Colonic mucosa (tissue), 4 donors: ENCODE measurements around the gene ARNT2. TPM values are rescaled to one million over a fixed set of nuclear protein-coding genes. Genes with fewer than 3 reads are reported as not detected.

Experiments
- DNase-seq: peaks from one replicate; pipeline ENCODE4 v3.0.0-alpha.2; 2020
- H3K27ac ChIP-seq: fragments of 200-600 bp; one replicate; pipeline ENCODE4 v1.8.0; 2021
- H3K27me3 ChIP-seq: fragments of 200-600 bp; one replicate; pipeline ENCODE4 v1.8.0; 2021
- H3K36me3 ChIP-seq: fragments of 200-600 bp; one replicate; pipeline ENCODE4 v1.8.0; 2021
- H3K4me1 ChIP-seq: fragments of 200-600 bp; one replicate; pipeline ENCODE4 v1.8.0; 2021; ENCODE audit warnings: mild to moderate bottlenecking
- H3K4me3 ChIP-seq: fragments of 200-600 bp; one replicate; pipeline ENCODE4 v1.8.0; 2021
- H3K9ac ChIP-seq, 2 donors: one replicate each; pipeline ENCODE4 v1.7.0; 2013; ENCODE audit warnings: control low read depth in 2 of 2, low read depth in 2 of 2, low read length in 2 of 2
- H3K9me3 ChIP-seq: fragments of 200-600 bp; one replicate; pipeline ENCODE4 v1.8.0; 2021
- CTCF ChIP-seq: fragments of 200-600 bp; IDR thresholded peaks from one replicate; pipeline ENCODE4 v1.8.0; 2022; ENCODE audit warnings: antibody characterized with exemption, mild to moderate bottlenecking
- intact Hi-C: fragments of 100-400 bp; cut with DNase I; formaldehyde crosslinking; loops from one replicate; pipeline ENCODE4 v1.14.1; 2022
- total RNA-seq, 2 donors: library from RNA; stranded (reverse); fragmentation: NEBNext Ultra II Directional in 1 of 2; extraction: Animal tissue kit (Norgen Biotek cat#: 25700) in 1 of 2; gene quantifications; one replicate each; pipeline ENCODE4 v1.2.1, GENCODE V29; 2021
- donor health status: healthy.
- donor health status: DM: no; HTN: no; CAD: no.
- donor health status: DM: no; HTN: no; CAD: no.

Gene ARNT2
- total RNA-seq, 2 donors from 2014 or later, result 1.6 to 2.7 TPM

- intact Hi-C loops, result no loop called here
- Histone ChIP-seq H3K27me3 (no peaks in the 10 kb centered on the region), H3K4me1 (no peaks in the 10 kb centered on the region), H3K27ac (no peak overlapping the region), H3K4me3 (no peak overlapping the region), H3K9me3 (no peaks in the 10 kb centered on the region), H3K9ac (no peak overlapping the region), H3K36me3 (no peaks in the 10 kb centered on the region)
- no peak for TF ChIP-seq CTCF
- no peak for DNase-seq
These were observed 173.5 kb downstream of the ARNT2 start for GRCh38 chr15:80577552-80578205.

DNA sequence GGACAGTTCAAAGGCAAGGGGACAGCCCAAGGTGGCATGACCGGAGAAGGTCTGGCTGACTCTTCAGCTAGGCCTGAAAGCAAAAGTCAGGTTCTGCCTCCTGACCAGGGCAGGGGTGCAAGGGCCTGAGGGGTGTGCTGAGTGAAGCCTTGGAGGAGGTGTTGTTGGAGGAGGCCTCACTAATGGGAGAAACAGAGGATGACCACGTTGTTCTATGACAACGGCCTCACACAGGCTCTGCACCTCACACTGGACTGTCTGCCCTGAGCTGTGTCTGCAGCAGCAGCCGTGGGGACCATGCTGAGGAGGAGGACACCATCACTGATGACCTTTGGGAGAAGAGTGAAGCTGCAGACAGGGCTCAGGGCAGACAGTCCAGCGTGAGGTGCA lies 174.0 kb downstream of the ARNT2 start:
- intact Hi-C loops, result no loop called here
- no peak for TF ChIP-seq CTCF

GRCh38 chr15:80578871-80579270 lies 174.7 kb downstream of the ARNT2 start:
- Histone ChIP-seq H3K9ac (no peak overlapping the region), H3K27ac (no peak overlapping the region), H3K4me1 (no peaks in the 10 kb centered on the region), H3K4me3 (no peak overlapping the region), H3K27me3 (no peaks in the 10 kb centered on the region), H3K36me3 (no peaks in the 10 kb centered on the region), H3K9me3 (no peaks in the 10 kb centered on the region)
- DNase-seq, result no peak
- intact Hi-C loops, result no loop called here
- TF ChIP-seq CTCF, result no peak

More for the DNA sequence above, 174.0 kb downstream of the ARNT2 start:
- H3K36me3 ChIP-seq, result no peaks in the 10 kb centered on the region
- no peak overlapping the region for H3K9ac ChIP-seq
- DNase-seq, result no peak
- no peaks in the 10 kb centered on the region for H3K4me1 ChIP-seq
- no peaks in the 10 kb centered on the region for H3K27me3 ChIP-seq
- no peak overlapping the region for H3K4me3 ChIP-seq
- H3K9me3 ChIP-seq, result no peaks in the 10 kb centered on the region
- H3K27ac ChIP-seq, result no peak overlapping the region

- H3K36me3 ChIP-seq, result no peaks in the 10 kb centered on the region
These were observed 175.4 kb downstream of the ARNT2 start for GRCh38 chr15:80579611-80580010.

GRCh38 chr15:80580106-80580505 lies 175.9 kb downstream of the ARNT2 start:
- H3K27ac ChIP-seq, result no peak overlapping the region
- intact Hi-C loops, result no loop called here
- no peak for DNase-seq

More at GRCh38 chr15:80579611-80580010, 175.4 kb downstream of the ARNT2 start:
- Histone ChIP-seq H3K4me1 (no peaks in the 10 kb centered on the region), H3K27ac (no peak overlapping the region), H3K9ac (no peak overlapping the region), H3K27me3 (no peaks in the 10 kb centered on the region), H3K9me3 (no peaks in the 10 kb centered on the region), H3K4me3 (no peak overlapping the region)
- DNase-seq, result no peak
- no peak for TF ChIP-seq CTCF
- intact Hi-C loops, result no loop called here

More at GRCh38 chr15:80580106-80580505, 175.9 kb downstream of the ARNT2 start:
- no peak for TF ChIP-seq CTCF
- no peaks in the 10 kb centered on the region for H3K27me3 ChIP-seq
- no peak overlapping the region for H3K4me3 ChIP-seq
- no peaks in the 10 kb centered on the region for H3K36me3 ChIP-seq
- H3K4me1 ChIP-seq, result no peaks in the 10 kb centered on the region
- H3K9me3 ChIP-seq, result no peaks in the 10 kb centered on the region
- H3K9ac ChIP-seq, result no peak overlapping the region
